Naive thymus-derived CD4-positive, alpha-beta T cell (primary cell): ENCODE data around the gene C1QA. TPM values are rescaled to one million over a fixed set of nuclear protein-coding genes. Genes with fewer than 3 reads are reported as not detected.

Source experiments
- ATAC-seq: fragments of 150-1000 bp; cut with Tn5 transposase; 2 replicates; pipeline ENCODE4 v1.10.0; 2021; ENCODE audit warnings: mild to moderate bottlenecking, moderate library complexity
- CTCF ChIA-PET: fragments of 350-600 bp; sonication (Branson Sonifier 250); formaldehyde crosslinking; loops from one replicate; lab custom pipeline; 2021; ENCODE audit warnings: antibody characterized with exemption; lab: Charles Lee
- POLR2A ChIA-PET: fragments of 350-600 bp; sonication (Branson Sonifier 250); formaldehyde crosslinking; loops from one replicate; lab custom pipeline; 2021; ENCODE audit warnings: antibody characterized with exemption, inconsistent platforms; lab: Charles Lee
- DNase-seq, 9 donors: peaks; one replicate each; pipeline versions ENCODE4 v3.0.0 to v3.0.0-alpha.2; 2020 to 2022; ENCODE audit warnings: mixed read lengths in 1 of 9
- H3K27ac ChIP-seq: one replicate; pipeline ENCODE4 v1.7.0; 2013; ENCODE audit warnings: mild to moderate bottlenecking, low read depth, low read length, moderate library complexity
- H3K27me3 ChIP-seq, 2 donors: one replicate each; pipeline ENCODE4 v1.7.0; 2013; ENCODE audit warnings: low read length in 2 of 2, mild to moderate bottlenecking in 2 of 2, moderate library complexity in 2 of 2; ENCODE audit not compliant: control insufficient read depth in 2 of 2, insufficient read depth in 2 of 2
- H3K36me3 ChIP-seq, 3 experiments: 1 replicate in 2 of 3; 2 replicates in 1 of 3; pipeline ENCODE4 v1.7.0; 2013; ENCODE audit warnings: low read length in 3 of 3, mild to moderate bottlenecking in 3 of 3, moderate library complexity in 1 of 3; ENCODE audit not compliant: insufficient read depth in 3 of 3, control insufficient read depth in 2 of 3
- H3K4me1 ChIP-seq, 2 donors: one replicate each; pipeline ENCODE4 v1.7.0; 2013; ENCODE audit warnings: low read length in 2 of 2, mild to moderate bottlenecking in 2 of 2, moderate library complexity in 1 of 2; ENCODE audit not compliant: control insufficient read depth in 2 of 2, insufficient read depth in 2 of 2
- H3K4me3 ChIP-seq: 2 replicates; pipeline ENCODE4 v1.7.0; 2013; ENCODE audit warnings: mild to moderate bottlenecking, low read length
- H3K9me3 ChIP-seq, 3 experiments: 1 replicate in 2 of 3; 2 replicates in 1 of 3; pipeline ENCODE4 v1.7.0; 2013; ENCODE audit warnings: low read length in 3 of 3; ENCODE audit not compliant: control insufficient read depth in 2 of 3
- H3K27ac Mint-ChIP-seq, 9 donors: one replicate each; pipeline ENCODE4 v1.8.0; 2020 to 2022; ENCODE audit warnings: mixed read lengths in 9 of 9, mild to moderate bottlenecking in 8 of 9, moderate library complexity in 5 of 9, inconsistent platforms in 2 of 9
- H3K27me3 Mint-ChIP-seq, 5 donors: one replicate each; pipeline ENCODE4 v1.8.0; 2021 to 2022; ENCODE audit warnings: mixed read lengths in 5 of 5, mild to moderate bottlenecking in 1 of 5
- H3K36me3 Mint-ChIP-seq, 5 donors: one replicate each; pipeline ENCODE4 v1.8.0; 2020 to 2022; ENCODE audit warnings: mixed read lengths in 5 of 5, mild to moderate bottlenecking in 3 of 5, inconsistent platforms in 1 of 5
- H3K4me1 Mint-ChIP-seq, 7 donors: one replicate each; pipeline ENCODE4 v1.8.0; 2020 to 2022; ENCODE audit warnings: mixed read lengths in 7 of 7, mild to moderate bottlenecking in 3 of 7, inconsistent platforms in 1 of 7
- H3K4me3 Mint-ChIP-seq, 10 donors: one replicate each; pipeline ENCODE4 v1.8.0; 2020 to 2022; ENCODE audit warnings: mild to moderate bottlenecking in 10 of 10, mixed read lengths in 10 of 10, moderate library complexity in 6 of 10, inconsistent platforms in 2 of 10
- H3K9me3 Mint-ChIP-seq, 11 donors: one replicate each; pipeline ENCODE4 v1.8.0; 2020 to 2022; ENCODE audit warnings: mixed read lengths in 11 of 11, mild to moderate bottlenecking in 4 of 11, inconsistent platforms in 1 of 11, moderate library complexity in 1 of 11
- intact Hi-C, 2 donors: fragments of 100-400 bp; cut with micrococcal nuclease; formaldehyde crosslinking; loops; one replicate each; pipeline ENCODE4 v1.15.1; 2023
- polyA plus RNA-seq, 2 donors: library from polyadenylated mRNA; unstranded; fragments of 300-500 nt; fragmentation: Illumina TruSeq; gene quantifications; one replicate each; pipeline ENCODE4 v1.2.3, GENCODE V29; 2021
- total RNA-seq, 6 experiments: library from RNA in 5 of 6; stranded (reverse) in 5 of 6; gene quantifications; 1 replicate in 5 of 6; 2 replicates in 1 of 6; pipeline ENCODE4 v1.2.3 and lab custom pipeline; 2021 to 2026

Gene C1QA
- total and polyA plus RNA-seq, 7 experiments from 2014 or later = 0.34 to 3.5 (median 2.8) TPM; not detected in 3

GRCh38 chr1:22594396-22594795 lies 42.0 kb upstream of the C1QA start:
- Histone ChIP-seq H3K4me1 (no peaks in the 10 kb centered on the region), H3K27ac (no peak overlapping the region), H3K9me3 (no peaks in the 10 kb centered on the region), H3K36me3 (no peaks in the 10 kb centered on the region), H3K27me3 (no peaks in the 10 kb centered on the region), H3K4me3 (no peak overlapping the region)
- DNase-seq = no peak
- intact Hi-C loops = loop anchor here in 1 of 2 donors (10.0 kb wide), 1 partner anchor 320 kb away; no protein-coding TSS in a partner anchor
- no peak overlapping the region for H3K4me3 Mint-ChIP-seq
- no peak for ATAC-seq
- H3K4me1 Mint-ChIP-seq = no peaks in the 10 kb centered on the region
- H3K36me3 Mint-ChIP-seq = no peaks in the 10 kb centered on the region
- POLR2A ChIA-PET = no interaction called here
- H3K27me3 Mint-ChIP-seq = peaks cover 0 to 42% (median 26%) of the 10 kb centered on the region in 5 donors
- no peak overlapping the region for H3K27ac Mint-ChIP-seq
- H3K9me3 Mint-ChIP-seq = no peaks in the 10 kb centered on the region
- CTCF ChIA-PET = no interaction called here

- Mint-ChIP-seq H3K36me3 (no peaks in the 10 kb centered on the region), H3K27ac (no peak overlapping the region), H3K9me3 (no peaks in the 10 kb centered on the region), H3K4me1 (peaks cover 0 to 1% (median 0%) of the 10 kb centered on the region in 7 donors), H3K27me3 (peaks cover 0 to 44% (median 22%) of the 10 kb centered on the region in 5 donors), H3K4me3 (no peak overlapping the region)
- intact Hi-C loops = loop anchor here in 1 of 2 donors (10.0 kb wide), 1 partner anchor 320 kb away; no protein-coding TSS in a partner anchor
- H3K27me3 ChIP-seq = no peaks in the 10 kb centered on the region
- DNase-seq (no peak), ATAC-seq (no peak)
- no peaks in the 10 kb centered on the region for H3K9me3 ChIP-seq
- no peaks in the 10 kb centered on the region for H3K4me1 ChIP-seq
- H3K27ac ChIP-seq = no peak overlapping the region
- ChIA-PET POLR2A (no interaction called here), CTCF (no interaction called here)
- no peak overlapping the region for H3K4me3 ChIP-seq
- no peaks in the 10 kb centered on the region for H3K36me3 ChIP-seq
Observed at GRCh38 chr1:22595108-22595507, 41.3 kb upstream of the C1QA start.

GRCh38 chr1:22597301-22597965 lies 39.0 kb upstream of the C1QA start:
- Mint-ChIP-seq H3K4me1 (peaks cover 0 to 2% (median 0%) of the 10 kb centered on the region in 7 donors), H3K27me3 (peaks cover 0 to 34% (median 11%) of the 10 kb centered on the region in 5 donors), H3K27ac (no peak overlapping the region), H3K36me3 (no peaks in the 10 kb centered on the region), H3K4me3 (no peak overlapping the region), H3K9me3 (no peaks in the 10 kb centered on the region)
- CTCF ChIA-PET = no interaction called here
- POLR2A ChIA-PET = no interaction called here
- Histone ChIP-seq H3K27ac (no peak overlapping the region), H3K27me3 (no peaks in the 10 kb centered on the region), H3K36me3 (no peaks in the 10 kb centered on the region), H3K4me1 (no peaks in the 10 kb centered on the region), H3K9me3 (no peaks in the 10 kb centered on the region), H3K4me3 (no peak overlapping the region)
- intact Hi-C loops = loop anchor here in 1 of 2 donors (10.0 kb wide), 1 partner anchor 317 kb away; no protein-coding TSS in a partner anchor
- no peak for ATAC-seq
- DNase-seq = no peak

GRCh38 chr1:22597996-22598395 lies 38.4 kb upstream of the C1QA start:
- H3K27me3 ChIP-seq = no peaks in the 10 kb centered on the region
- H3K27ac ChIP-seq = no peak overlapping the region
- CTCF ChIA-PET = no interaction called here
- no peaks in the 10 kb centered on the region for H3K4me1 ChIP-seq
- Mint-ChIP-seq H3K27me3 (peaks cover 0 to 37% (median 11%) of the 10 kb centered on the region in 5 donors), H3K4me3 (no peak overlapping the region), H3K9me3 (no peaks in the 10 kb centered on the region), H3K4me1 (peaks cover 0 to 2% (median 0%) of the 10 kb centered on the region in 7 donors), H3K27ac (no peak overlapping the region), H3K36me3 (no peaks in the 10 kb centered on the region)
- H3K4me3 ChIP-seq = no peak overlapping the region
- no peaks in the 10 kb centered on the region for H3K36me3 ChIP-seq
- ATAC-seq = no peak
- intact Hi-C loops = loop anchor here in 1 of 2 donors (10.0 kb wide), 1 partner anchor 317 kb away; no protein-coding TSS in a partner anchor
- no peaks in the 10 kb centered on the region for H3K9me3 ChIP-seq
- no peak for DNase-seq
- POLR2A ChIA-PET = no interaction called here

GRCh38 chr1:22598736-22599135 lies 37.7 kb upstream of the C1QA start:
- intact Hi-C loops = loop anchor here in 1 of 2 donors (10.0 kb wide), 1 partner anchor 316 kb away; no protein-coding TSS in a partner anchor
- POLR2A ChIA-PET = no interaction called here
- no peak overlapping the region for H3K4me3 Mint-ChIP-seq
- DNase-seq (no peak), ATAC-seq (no peak)
- H3K4me3 ChIP-seq = no peak overlapping the region
- no peaks in the 10 kb centered on the region for H3K27me3 ChIP-seq
- H3K27ac ChIP-seq = no peak overlapping the region
- CTCF ChIA-PET = no interaction called here
- H3K9me3 ChIP-seq = no peaks in the 10 kb centered on the region
- peaks cover 0 to 2% (median 0%) of the 10 kb centered on the region in 7 donors for H3K4me1 Mint-ChIP-seq
- H3K9me3 Mint-ChIP-seq = no peaks in the 10 kb centered on the region
- H3K36me3 Mint-ChIP-seq = no peaks in the 10 kb centered on the region
- H3K4me1 ChIP-seq = no peaks in the 10 kb centered on the region
- peaks cover 0 to 45% (median 17%) of the 10 kb centered on the region in 5 donors for H3K27me3 Mint-ChIP-seq
- no peaks in the 10 kb centered on the region for H3K36me3 ChIP-seq
- no peak overlapping the region for H3K27ac Mint-ChIP-seq

- H3K4me1 ChIP-seq = no peaks in the 10 kb centered on the region
- Mint-ChIP-seq H3K4me3 (no peak overlapping the region), H3K9me3 (no peaks in the 10 kb centered on the region), H3K27ac (no peak overlapping the region), H3K36me3 (no peaks in the 10 kb centered on the region), H3K4me1 (peaks cover 0 to 3% (median 0%) of the 10 kb centered on the region in 7 donors), H3K27me3 (peaks cover 0 to 52% (median 26%) of the 10 kb centered on the region in 5 donors)
- ATAC-seq = no peak
- H3K27ac ChIP-seq = no peak overlapping the region
- H3K36me3 ChIP-seq = no peaks in the 10 kb centered on the region
- H3K4me3 ChIP-seq = no peak overlapping the region
- POLR2A ChIA-PET = no interaction called here
- DNase-seq = no peak
- CTCF ChIA-PET = no interaction called here
- no peaks in the 10 kb centered on the region for H3K9me3 ChIP-seq
- H3K27me3 ChIP-seq = no peaks in the 10 kb centered on the region
- intact Hi-C loops = no loop called here
Observed at GRCh38 chr1:22600071-22600816, 36.2 kb upstream of the C1QA start.
